Measurements from ENCODE around the gene RGS6.

The RGS6 gene

DNA sequence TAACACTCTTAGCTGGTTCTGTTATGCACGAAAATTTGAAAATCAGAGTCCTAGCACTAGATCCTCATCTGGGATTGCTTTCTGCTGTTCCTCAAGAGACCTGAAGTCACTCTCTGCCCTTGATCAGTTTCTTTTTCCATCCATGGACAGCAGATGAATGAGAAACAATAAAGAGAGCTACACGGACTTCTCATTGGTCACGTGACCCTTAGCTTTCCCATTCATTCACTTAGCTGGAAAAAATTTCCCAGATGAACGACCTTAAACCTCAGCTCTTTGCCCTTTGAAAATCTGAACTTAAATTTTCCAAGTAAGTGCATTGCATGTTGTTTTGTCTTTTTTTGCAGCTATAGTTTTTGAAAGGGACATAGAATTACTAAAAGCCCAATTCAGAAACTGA lies 27.2 kb upstream of the RGS6 start:
- Histone ChIP-seq H3K4me1 (ENCODE audit: insufficient read depth, low read length, severe bottlenecking) (no peaks in the 10 kb centered on the region), H3K9me3 (ENCODE audit: low read length) (no peaks in the 10 kb centered on the region), H4K20me1 (ENCODE audit: insufficient read depth, low read length) (no peaks in the 10 kb centered on the region), H2AFZ (ENCODE audit: low read length) (no peak overlapping the region), H3K79me2 (ENCODE audit: insufficient read depth, low read length) (no peaks in the 10 kb centered on the region), H3K27me3 (ENCODE audit: insufficient read depth, low read length) (0 out of 2 replicates have a peak, but pooled peaks cover 2% of the 10 kb centered on the region), H3F3A (ENCODE audit: insufficient read depth, low read length) (no peaks in the 10 kb centered on the region), H3K9ac (ENCODE audit: low read length) (no peak overlapping the region), H3K4me2 (ENCODE audit: low read length) (no peak overlapping the region), H3K27ac (ENCODE audit: low read depth, low read length, poor library complexity, severe bottlenecking) (no peak overlapping the region), H3K9me2 (ENCODE audit: low read depth, low read length) (no peaks in the 10 kb centered on the region), H3K4me3 (ENCODE audit: low read depth, low read length, poor library complexity, severe bottlenecking) (no peak overlapping the region), H3K36me3 (ENCODE audit: insufficient read depth, low read length) (no peaks in the 10 kb centered on the region)
- TF ChIP-seq EZH2 (IDR thresholded peaks at IDR 0.05; ENCODE audit: borderline replicate concordance, low read length): no peak
- TF ChIP-seq, protein P1, sequence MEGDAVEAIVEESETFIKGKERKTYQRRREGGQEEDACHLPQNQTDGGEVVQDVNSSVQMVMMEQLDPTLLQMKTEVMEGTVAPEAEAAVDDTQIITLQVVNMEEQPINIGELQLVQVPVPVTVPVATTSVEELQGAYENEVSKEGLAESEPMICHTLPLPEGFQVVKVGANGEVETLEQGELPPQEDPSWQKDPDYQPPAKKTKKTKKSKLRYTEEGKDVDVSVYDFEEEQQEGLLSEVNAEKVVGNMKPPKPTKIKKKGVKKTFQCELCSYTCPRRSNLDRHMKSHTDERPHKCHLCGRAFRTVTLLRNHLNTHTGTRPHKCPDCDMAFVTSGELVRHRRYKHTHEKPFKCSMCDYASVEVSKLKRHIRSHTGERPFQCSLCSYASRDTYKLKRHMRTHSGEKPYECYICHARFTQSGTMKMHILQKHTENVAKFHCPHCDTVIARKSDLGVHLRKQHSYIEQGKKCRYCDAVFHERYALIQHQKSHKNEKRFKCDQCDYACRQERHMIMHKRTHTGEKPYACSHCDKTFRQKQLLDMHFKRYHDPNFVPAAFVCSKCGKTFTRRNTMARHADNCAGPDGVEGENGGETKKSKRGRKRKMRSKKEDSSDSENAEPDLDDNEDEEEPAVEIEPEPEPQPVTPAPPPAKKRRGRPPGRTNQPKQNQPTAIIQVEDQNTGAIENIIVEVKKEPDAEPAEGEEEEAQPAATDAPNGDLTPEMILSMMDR (IDR thresholded peaks at IDR 0.05; ENCODE audit: low read length): no peak

DNA sequence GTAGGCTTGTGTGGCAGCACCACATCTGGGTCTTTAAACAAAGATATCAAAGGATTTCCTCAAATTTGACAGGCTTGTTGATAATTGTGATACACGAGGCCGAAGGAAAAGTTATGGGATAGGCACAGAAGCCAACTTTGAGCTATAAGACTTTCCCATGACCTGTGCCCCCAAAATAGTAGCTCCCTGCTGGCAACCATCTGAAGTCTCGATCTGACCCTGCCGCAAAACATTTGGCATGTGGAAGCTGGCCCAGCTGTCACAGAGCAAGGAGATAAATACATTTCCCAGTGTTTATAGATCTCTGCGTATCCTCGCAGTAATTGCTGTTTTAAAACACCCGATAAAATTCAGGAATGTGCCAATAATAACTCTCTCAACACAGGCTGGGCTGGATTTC lies 26.4 kb upstream of the RGS6 start:
- no peaks in the 10 kb centered on the region for H3K9me3 ChIP-seq (ENCODE audit: low read length)
- H3K9ac ChIP-seq (ENCODE audit: low read length): no peak overlapping the region
- TF ChIP-seq EZH2 (IDR thresholded peaks at IDR 0.05; ENCODE audit: borderline replicate concordance, low read length): no peak
- no peaks in the 10 kb centered on the region for H3K4me1 ChIP-seq (ENCODE audit: insufficient read depth, low read length, severe bottlenecking)
- H3K27ac ChIP-seq (ENCODE audit: low read depth, low read length, poor library complexity, severe bottlenecking): no peak overlapping the region
- no peaks in the 10 kb centered on the region for H3K79me2 ChIP-seq (ENCODE audit: insufficient read depth, low read length)
- H4K20me1 ChIP-seq (ENCODE audit: insufficient read depth, low read length): no peaks in the 10 kb centered on the region
- no peaks in the 10 kb centered on the region for H3K27me3 ChIP-seq (ENCODE audit: insufficient read depth, low read length)
- H3F3A ChIP-seq (ENCODE audit: insufficient read depth, low read length): no peaks in the 10 kb centered on the region
- no peaks in the 10 kb centered on the region for H3K9me2 ChIP-seq (ENCODE audit: low read depth, low read length)
- no peak overlapping the region for H2AFZ ChIP-seq (ENCODE audit: low read length)
- H3K4me3 ChIP-seq (ENCODE audit: low read depth, low read length, poor library complexity, severe bottlenecking): no peak overlapping the region
- H3K4me2 ChIP-seq (ENCODE audit: low read length): no peak overlapping the region
- no peaks in the 10 kb centered on the region for H3K36me3 ChIP-seq (ENCODE audit: insufficient read depth, low read length)

DNA sequence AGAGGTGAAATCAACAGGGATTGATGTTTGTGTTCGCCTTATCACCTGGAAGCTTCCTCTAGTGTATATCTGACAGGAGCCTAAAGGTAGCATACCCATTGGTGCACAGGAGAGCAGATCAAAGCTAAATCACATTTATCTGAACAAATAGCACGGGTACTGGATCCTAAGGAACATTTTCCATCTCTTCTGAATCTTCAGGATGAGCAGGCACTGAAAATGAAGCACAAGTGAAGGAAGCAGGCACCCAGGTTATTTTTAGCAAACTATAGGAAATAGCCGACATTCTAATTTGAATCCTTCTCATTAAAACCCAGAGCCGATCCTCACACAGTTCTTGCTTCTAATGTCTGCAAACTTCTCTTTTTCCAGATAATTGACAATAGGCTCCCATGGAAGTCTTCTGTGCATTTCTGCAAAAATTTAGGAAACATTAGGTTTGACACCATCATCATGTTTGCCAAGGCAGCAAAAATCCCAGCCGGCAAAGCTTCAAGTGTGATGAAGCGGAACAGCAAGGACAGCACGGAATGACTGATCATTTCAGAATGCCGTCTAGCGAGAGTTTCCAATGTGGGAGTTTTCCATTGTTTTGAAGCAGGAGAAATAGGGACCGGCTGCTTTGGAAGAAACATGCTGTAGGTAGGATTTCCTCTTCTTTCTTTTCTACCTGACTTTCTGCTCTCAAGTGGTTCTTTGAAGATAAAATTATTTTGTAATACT lies 24.3 kb upstream of the RGS6 start:
- no peaks in the 10 kb centered on the region for H3K9me2 ChIP-seq (ENCODE audit: low read depth, low read length)
- no peak overlapping the region for H3K27ac ChIP-seq (ENCODE audit: low read depth, low read length, poor library complexity, severe bottlenecking)
- H2AFZ ChIP-seq (ENCODE audit: low read length): no peak overlapping the region
- TF ChIP-seq, protein P1 (IDR thresholded peaks at IDR 0.05; ENCODE audit: low read length): no peak
- TF ChIP-seq EZH2 (IDR thresholded peaks at IDR 0.05; ENCODE audit: borderline replicate concordance, low read length): no peak
- H3K9ac ChIP-seq (ENCODE audit: low read length): no peak overlapping the region
- H3K27me3 ChIP-seq (ENCODE audit: insufficient read depth, low read length): no peaks in the 10 kb centered on the region
- H3K4me3 ChIP-seq (ENCODE audit: low read depth, low read length, poor library complexity, severe bottlenecking): no peak overlapping the region
- no peaks in the 10 kb centered on the region for H3K79me2 ChIP-seq (ENCODE audit: insufficient read depth, low read length)
- H3F3A ChIP-seq (ENCODE audit: insufficient read depth, low read length): no peaks in the 10 kb centered on the region
- H3K36me3 ChIP-seq (ENCODE audit: insufficient read depth, low read length): no peaks in the 10 kb centered on the region
- no peaks in the 10 kb centered on the region for H3K9me3 ChIP-seq (ENCODE audit: low read length)
- H3K4me1 ChIP-seq (ENCODE audit: insufficient read depth, low read length, severe bottlenecking): no peaks in the 10 kb centered on the region
- no peak overlapping the region for H3K4me2 ChIP-seq (ENCODE audit: low read length)
- H4K20me1 ChIP-seq (ENCODE audit: insufficient read depth, low read length): no peaks in the 10 kb centered on the region

DNA sequence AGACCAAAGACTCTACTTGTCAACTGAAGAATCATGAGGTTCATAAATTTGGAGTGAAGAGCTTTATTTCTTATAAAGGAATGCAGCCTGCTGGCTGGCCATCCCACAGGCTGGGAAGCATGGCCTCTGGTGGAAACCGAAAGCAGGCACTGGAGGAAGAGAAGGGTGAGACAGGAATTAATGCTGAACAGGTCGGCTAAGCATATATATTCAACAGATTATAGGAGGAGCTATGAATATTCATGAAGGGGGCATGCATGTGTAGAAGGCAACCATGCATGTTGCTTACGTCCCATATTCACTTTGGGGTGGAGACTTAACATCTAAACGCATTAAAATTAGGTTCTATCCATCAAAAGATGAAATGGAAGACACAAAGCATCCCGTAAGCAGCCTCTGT lies 20.6 kb upstream of the RGS6 start:
- Histone ChIP-seq H3K27ac (ENCODE audit: low read depth, low read length, poor library complexity, severe bottlenecking) (no peak overlapping the region), H3K4me2 (ENCODE audit: low read length) (no peak overlapping the region), H3K4me3 (ENCODE audit: low read depth, low read length, poor library complexity, severe bottlenecking) (no peak overlapping the region), H3K4me1 (ENCODE audit: insufficient read depth, low read length, severe bottlenecking) (no peaks in the 10 kb centered on the region), H3K79me2 (ENCODE audit: insufficient read depth, low read length) (no peaks in the 10 kb centered on the region), H3F3A (ENCODE audit: insufficient read depth, low read length) (no peaks in the 10 kb centered on the region), H3K9me2 (ENCODE audit: low read depth, low read length) (no peaks in the 10 kb centered on the region), H3K27me3 (ENCODE audit: insufficient read depth, low read length) (no peaks in the 10 kb centered on the region), H2AFZ (ENCODE audit: low read length) (no peak overlapping the region), H4K20me1 (ENCODE audit: insufficient read depth, low read length) (no peaks in the 10 kb centered on the region), H3K9me3 (ENCODE audit: low read length) (no peaks in the 10 kb centered on the region), H3K36me3 (ENCODE audit: insufficient read depth, low read length) (no peaks in the 10 kb centered on the region), H3K9ac (ENCODE audit: low read length) (no peak overlapping the region)
- TF ChIP-seq, protein P1 (IDR thresholded peaks at IDR 0.05; ENCODE audit: low read length): no peak
- no peak for TF ChIP-seq EZH2 (IDR thresholded peaks at IDR 0.05; ENCODE audit: borderline replicate concordance, low read length)

Data from OCI-LY1 (cell line).